ENCODE data around the gene PPP1R1A.

DNA sequence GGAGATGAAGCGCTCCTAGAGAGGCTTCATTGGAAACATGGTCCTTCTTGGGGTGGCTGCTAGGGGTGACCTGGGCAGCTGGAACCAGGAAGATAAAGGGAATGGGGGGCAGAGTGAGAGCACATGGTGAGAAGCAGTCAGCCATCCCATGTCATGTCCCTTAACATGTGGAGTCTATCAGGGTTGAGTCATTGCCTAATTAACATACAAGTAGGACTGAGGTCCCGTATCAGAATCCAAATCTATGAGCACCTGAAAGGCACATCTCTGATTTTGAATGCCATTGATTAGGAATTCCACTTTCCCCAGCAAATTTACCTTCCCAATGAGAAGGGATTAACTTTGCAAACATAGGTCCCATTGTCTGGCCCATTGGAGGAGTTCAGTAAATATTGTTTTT, 20.3 kb upstream of the PPP1R1A start:
- TF ChIP-seq, protein P1, sequence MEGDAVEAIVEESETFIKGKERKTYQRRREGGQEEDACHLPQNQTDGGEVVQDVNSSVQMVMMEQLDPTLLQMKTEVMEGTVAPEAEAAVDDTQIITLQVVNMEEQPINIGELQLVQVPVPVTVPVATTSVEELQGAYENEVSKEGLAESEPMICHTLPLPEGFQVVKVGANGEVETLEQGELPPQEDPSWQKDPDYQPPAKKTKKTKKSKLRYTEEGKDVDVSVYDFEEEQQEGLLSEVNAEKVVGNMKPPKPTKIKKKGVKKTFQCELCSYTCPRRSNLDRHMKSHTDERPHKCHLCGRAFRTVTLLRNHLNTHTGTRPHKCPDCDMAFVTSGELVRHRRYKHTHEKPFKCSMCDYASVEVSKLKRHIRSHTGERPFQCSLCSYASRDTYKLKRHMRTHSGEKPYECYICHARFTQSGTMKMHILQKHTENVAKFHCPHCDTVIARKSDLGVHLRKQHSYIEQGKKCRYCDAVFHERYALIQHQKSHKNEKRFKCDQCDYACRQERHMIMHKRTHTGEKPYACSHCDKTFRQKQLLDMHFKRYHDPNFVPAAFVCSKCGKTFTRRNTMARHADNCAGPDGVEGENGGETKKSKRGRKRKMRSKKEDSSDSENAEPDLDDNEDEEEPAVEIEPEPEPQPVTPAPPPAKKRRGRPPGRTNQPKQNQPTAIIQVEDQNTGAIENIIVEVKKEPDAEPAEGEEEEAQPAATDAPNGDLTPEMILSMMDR (IDR thresholded peaks at IDR 0.05) = no peak
- TF ChIP-seq POLR2A (IDR thresholded peaks at IDR 0.05) = no peak
